ENCODE measurements around the gene KCND3. TPM values are rescaled to one million over a fixed set of nuclear protein-coding genes. Genes with fewer than 3 reads are reported as not detected.

The KCND3 gene
- total RNA-seq, 4 donors from 2014 or later, result 1.0 to 6.9 (median 3.9) TPM

- peak overlapping the region in 2 of 4 donors; percentile 42 to 61 for H3K27ac ChIP-seq
- 1% methylated on average over 52 to 65 of the region's 72 CpGs for WGBS, 2 donors
- peaks cover 0 to 33% (median 10%) of the 10 kb centered on the region in 4 donors for H3K4me1 ChIP-seq
- H3K9me3 ChIP-seq, result no peaks in the 10 kb centered on the region
- TF ChIP-seq POLR2A (IDR thresholded peaks at IDR 0.05) (no peak), EP300 (IDR thresholded peaks at IDR 0.05) (no peak), CTCF (IDR thresholded peaks at IDR 0.05) (no peak)
- H3K27me3 ChIP-seq, result peaks cover 0 to 8% of the 10 kb centered on the region in 2 donors
- H3K36me3 ChIP-seq, result no peaks in the 10 kb centered on the region
- peak overlapping the region; percentile 31 to 69 (median 53) for H3K4me3 ChIP-seq
- DNase-seq (ENCODE audit: low spot score in 2 of 2), result no peak
These were observed 784 bp upstream of the KCND3 start for GRCh38 chr1:111990026-111990877.

- WGBS, 2 donors, result 3 to 5% methylated on average over 45 to 49 of the region's 51 CpGs
- Histone ChIP-seq H3K9me3 (no peaks in the 10 kb centered on the region), H3K4me3 (peak overlapping the region; percentile 31 to 69 (median 54)), H3K36me3 (no peaks in the 10 kb centered on the region), H3K27ac (no peak overlapping the region), H3K4me1 (peaks cover 0 to 33% (median 10%) of the 10 kb centered on the region in 4 donors), H3K27me3 (peaks cover 0 to 8% of the 10 kb centered on the region in 2 donors)
- DNase-seq (ENCODE audit: low spot score in 2 of 2), result no peak
- TF ChIP-seq EP300 (IDR thresholded peaks at IDR 0.05), result no peak
- no peak for TF ChIP-seq CTCF (IDR thresholded peaks at IDR 0.05)
- TF ChIP-seq POLR2A (IDR thresholded peaks at IDR 0.05), result no peak
These were observed 570 bp downstream of the KCND3 start for GRCh38 chr1:111988743-111989453.

GRCh38 chr1:111988377-111988742 lies 1.1 kb downstream of the KCND3 start:
- TF ChIP-seq CTCF (IDR thresholded peaks at IDR 0.05) (no peak), POLR2A (IDR thresholded peaks at IDR 0.05) (no peak)
- H3K9me3 ChIP-seq, result no peaks in the 10 kb centered on the region
- WGBS, 2 donors, result 20 to 27% methylated on average over 8 of the region's 8 CpGs
- no peak overlapping the region for H3K27ac ChIP-seq
- no peaks in the 10 kb centered on the region for H3K36me3 ChIP-seq
- H3K4me3 ChIP-seq, result peak overlapping the region in 2 of 4 donors; percentile 54 to 69
- peaks cover 0 to 33% (median 10%) of the 10 kb centered on the region in 4 donors for H3K4me1 ChIP-seq
- peaks cover 0 to 3% of the 10 kb centered on the region in 2 donors for H3K27me3 ChIP-seq
- no peak for DNase-seq (ENCODE audit: low spot score in 2 of 2)

GRCh38 chr1:111987502-111987901 lies 2.0 kb downstream of the KCND3 start:
- Histone ChIP-seq H3K36me3 (no peaks in the 10 kb centered on the region), H3K27me3 (peaks cover 0 to 3% of the 10 kb centered on the region in 2 donors), H3K4me3 (no peak overlapping the region), H3K4me1 (peaks cover 0 to 33% (median 10%) of the 10 kb centered on the region in 4 donors), H3K27ac (no peak overlapping the region), H3K9me3 (no peaks in the 10 kb centered on the region)
- TF ChIP-seq POLR2A (IDR thresholded peaks at IDR 0.05) (no peak), CTCF (IDR thresholded peaks at IDR 0.05) (no peak), EP300 (IDR thresholded peaks at IDR 0.05) (no peak)
- no peak for DNase-seq (ENCODE audit: low spot score in 2 of 2)
- WGBS, 2 donors, result 66 to 82% methylated on average over 4 of the region's 4 CpGs

GRCh38 chr1:111983500-111983899 lies 6.0 kb downstream of the KCND3 start:
- peaks cover 0 to 4% (median 0%) of the 10 kb centered on the region in 3 donors for H3K36me3 ChIP-seq
- no peaks in the 10 kb centered on the region for H3K27me3 ChIP-seq
- TF ChIP-seq POLR2A (IDR thresholded peaks at IDR 0.05) (no peak), CTCF (IDR thresholded peaks at IDR 0.05) (no peak), EP300 (IDR thresholded peaks at IDR 0.05) (no peak)
- H3K27ac ChIP-seq, result no peak overlapping the region
- H3K4me3 ChIP-seq, result no peak overlapping the region
- WGBS, 2 donors, result 82 to 86% methylated on average over 8 of the region's 8 CpGs
- H3K4me1 ChIP-seq, result peaks cover 0 to 1% (median under 1%) of the 10 kb centered on the region in 4 donors
- H3K9me3 ChIP-seq, result no peaks in the 10 kb centered on the region
- no peak for DNase-seq (ENCODE audit: low spot score in 2 of 2)

All from tibial nerve (tissue), 4 donors.